GM23248 (cell line): ENCODE measurements around the gene C1QC. TPM values are rescaled to one million over a fixed set of nuclear protein-coding genes. Genes with fewer than 3 reads are reported as not detected.
A peak's percentile ranks its signal among the peaks of the same experiment; 100 is the strongest.

Experiments used
- DNase-seq: peaks from one replicate; pipeline ENCODE4 v3.0.0-alpha.2; 2015
- H2AFZ ChIP-seq: fragments of 200-600 bp; sonication (generic); 2 replicates; pipeline ENCODE4 v1.6.1; 2016; ENCODE audit warnings: antibody characterized with exemption
- H3F3A ChIP-seq: fragments of 200-600 bp; sonication (generic); 2 replicates; pipeline ENCODE4 v1.6.1; 2016; ENCODE audit warnings: mild to moderate bottlenecking, antibody characterized with exemption, mixed run types; ENCODE audit not compliant: insufficient read depth
- H3K27ac ChIP-seq: fragments of 200-600 bp; sonication (generic); 2 replicates; pipeline ENCODE4 v1.5.1; 2016; ENCODE audit warnings: mild to moderate bottlenecking
- H3K27me3 ChIP-seq: fragments of 200-600 bp; sonication (generic); replicated peaks from 2 replicates; pipeline ENCODE4 v1.6.1; 2016; ENCODE audit warnings: mild to moderate bottlenecking; ENCODE audit not compliant: insufficient read depth
- H3K36me3 ChIP-seq: fragments of 200-600 bp; sonication (generic); 2 replicates; pipeline ENCODE4 v1.6.1; 2016; ENCODE audit warnings: low read depth, mild to moderate bottlenecking
- H3K4me1 ChIP-seq: fragments of 200-600 bp; sonication (generic); 2 replicates; pipeline ENCODE4 v1.6.1; 2016; ENCODE audit warnings: mild to moderate bottlenecking; ENCODE audit not compliant: insufficient read depth
- H3K4me2 ChIP-seq: fragments of 200-600 bp; sonication (generic); one replicate; pipeline ENCODE4 v1.6.1; 2016; ENCODE audit warnings: mild to moderate bottlenecking; ENCODE audit not compliant: unreplicated experiment
- H3K4me3 ChIP-seq: fragments of 200-600 bp; sonication (generic); 2 replicates; pipeline ENCODE4 v1.5.1; 2016; ENCODE audit warnings: mild to moderate bottlenecking
- H3K79me2 ChIP-seq: fragments of 200-600 bp; sonication (generic); 2 replicates; pipeline ENCODE4 v1.6.1; 2016; ENCODE audit warnings: mild to moderate bottlenecking; ENCODE audit not compliant: insufficient read depth
- H3K9ac ChIP-seq: fragments of 200-600 bp; sonication (generic); 2 replicates; pipeline ENCODE4 v1.6.1; 2016; ENCODE audit warnings: mild to moderate bottlenecking
- H3K9me2 ChIP-seq: fragments of 200-600 bp; sonication (generic); 2 replicates; pipeline ENCODE4 v1.6.1; 2016; ENCODE audit warnings: mixed run types, mild to moderate bottlenecking, moderate library complexity; ENCODE audit not compliant: insufficient read depth
- H3K9me3 ChIP-seq: fragments of 200-600 bp; sonication (generic); one replicate; pipeline ENCODE4 v1.6.1; 2017; ENCODE audit warnings: low read depth
- H4K20me1 ChIP-seq: fragments of 200-600 bp; sonication (generic); 2 replicates; pipeline ENCODE4 v1.6.0; 2016; ENCODE audit not compliant: insufficient read depth
- EZH2 ChIP-seq: fragments of 200-600 bp; sonication (generic); IDR thresholded peaks from 2 replicates; pipeline ENCODE4 v1.6.1; 2018; ENCODE audit warnings: antibody characterized with exemption, mild to moderate bottlenecking; ENCODE audit not compliant: insufficient read depth, poor library complexity, severe bottlenecking
- EZH2phosphoT487 ChIP-seq: fragments of 200-600 bp; sonication (generic); IDR thresholded peaks from 2 replicates; pipeline ENCODE4 v1.6.1; 2018; ENCODE audit warnings: antibody characterized with exemption, moderate library complexity, mild to moderate bottlenecking, low read depth; ENCODE audit not compliant: insufficient read depth
- WGBS, 2 experiments: methylation state at CpG; one replicate each; pipeline ENCODE4 v1.1.6; 2015 to 2017; ENCODE audit warnings: low lambda C conversion rate in 2 of 2, low coverage in 1 of 2; ENCODE audit errors: missing lambda C conversion rate in 2 of 2; 5-methylcytosine and 5-hydroxymethylcytosine counted together
- in situ Hi-C: fragments of 300-500 bp; cut with MboI; formaldehyde crosslinking; loops from 2 replicates; pipeline ENCODE4 v1.15.0; 2020
- polyA plus RNA-seq: library from polyadenylated mRNA; unstranded; fragments of >200 nt; fragmentation: Nextera tagmentation; extraction: Ambion mirVana; gene quantifications from 2 replicates; pipeline ENCODE4 v1.2.1, GENCODE V29; 2016
- total RNA-seq: library from RNA; depleted of rRNA; stranded (reverse); fragments of >200 nt; shearing (Covaris generic); gene quantifications from 2 replicates; pipeline ENCODE4 v1.2.3, GENCODE V29; 2014

Gene C1QC
- total and polyA plus RNA-seq, 2 experiments from 2014 or later, result not detected

DNA sequence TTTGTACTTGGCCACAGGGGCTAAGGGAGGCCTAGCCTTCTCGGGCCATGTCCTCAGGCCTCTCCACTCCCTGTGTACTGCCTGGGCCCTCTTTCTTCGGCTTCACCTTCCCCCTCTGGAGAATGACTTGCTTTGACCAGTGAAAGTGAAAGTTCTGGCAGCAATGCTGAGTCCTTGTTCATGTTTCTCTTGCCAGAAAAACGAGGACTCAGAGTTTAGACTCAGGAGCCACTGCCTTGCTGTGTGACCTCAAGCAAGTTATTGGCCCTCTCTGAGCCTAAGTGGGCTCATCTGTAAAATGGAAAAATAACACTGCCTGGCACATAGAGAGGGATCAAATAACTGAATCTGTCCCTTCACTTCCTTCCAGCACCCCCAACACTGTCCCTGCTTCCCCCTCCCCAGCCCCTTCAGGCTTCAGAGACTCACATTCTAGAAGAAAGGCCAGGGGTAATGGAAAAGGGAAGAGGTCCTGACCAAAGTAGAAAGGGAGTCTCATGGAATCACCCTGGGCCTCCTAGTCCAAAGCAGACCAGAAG, 5.5 kb upstream of the C1QC start:
- peaks cover 26% of the 10 kb centered on the region for H3K27me3 ChIP-seq
- no peak overlapping the region for H3K9ac ChIP-seq
- no peak for DNase-seq
- H2AFZ ChIP-seq, result no peak overlapping the region
- H3F3A ChIP-seq, result no peaks in the 10 kb centered on the region
- in situ Hi-C loops, result no loop called here
- WGBS, 2 experiments, result 45 to 49% methylated on average over 3 of the region's 3 CpGs
- TF ChIP-seq EZH2 (no peak), EZH2phosphoT487 (no peak)
- no peak overlapping the region for H3K4me2 ChIP-seq
- H4K20me1 ChIP-seq, result no peaks in the 10 kb centered on the region
- H3K9me2 ChIP-seq, result no peaks in the 10 kb centered on the region
- no peaks in the 10 kb centered on the region for H3K36me3 ChIP-seq
- no peaks in the 10 kb centered on the region for H3K9me3 ChIP-seq
- H3K4me3 ChIP-seq, result no peak overlapping the region
- no peaks in the 10 kb centered on the region for H3K79me2 ChIP-seq
- no peak overlapping the region for H3K27ac ChIP-seq
- no peaks in the 10 kb centered on the region for H3K4me1 ChIP-seq

DNA sequence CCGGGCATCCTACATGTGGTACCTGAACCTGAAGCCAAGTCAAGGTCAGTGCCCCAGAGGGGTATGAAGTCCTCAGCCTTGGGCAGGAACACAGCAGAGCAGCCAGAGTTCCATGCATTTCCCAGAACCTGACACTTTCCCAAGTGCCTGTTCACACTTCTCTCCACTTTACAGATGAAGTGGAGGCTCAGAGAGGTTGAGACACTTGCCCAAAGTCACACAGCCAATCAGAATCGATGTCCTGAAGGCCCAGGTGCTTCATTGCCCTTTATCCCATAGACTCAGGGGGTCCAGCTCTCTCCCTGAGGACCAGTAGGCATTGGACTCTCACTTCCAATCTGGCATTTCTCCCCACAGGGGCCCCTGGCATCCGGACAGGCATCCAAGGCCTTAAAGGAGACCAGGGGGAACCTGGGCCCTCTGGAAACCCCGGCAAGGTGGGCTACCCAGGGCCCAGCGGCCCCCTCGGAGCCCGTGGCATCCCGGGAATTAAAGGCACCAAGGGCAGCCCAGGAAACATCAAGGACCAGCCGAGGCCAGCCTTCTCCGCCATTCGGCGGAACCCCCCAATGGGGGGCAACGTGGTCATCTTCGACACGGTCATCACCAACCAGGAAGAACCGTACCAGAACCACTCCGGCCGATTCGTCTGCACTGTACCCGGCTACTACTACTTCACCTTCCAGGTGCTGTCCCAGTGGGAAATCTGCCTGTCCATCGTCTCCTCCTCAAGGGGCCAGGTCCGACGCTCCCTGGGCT, 4.8 kb upstream of the C1QC start:
- no peaks in the 10 kb centered on the region for H3K4me1 ChIP-seq
- H3K4me3 ChIP-seq, result no peak overlapping the region
- H3K9ac ChIP-seq, result no peak overlapping the region
- no peaks in the 10 kb centered on the region for H3K9me3 ChIP-seq
- no peaks in the 10 kb centered on the region for H3K9me2 ChIP-seq
- H3F3A ChIP-seq, result no peaks in the 10 kb centered on the region
- H2AFZ ChIP-seq, result no peak overlapping the region
- TF ChIP-seq EZH2, result no peak
- TF ChIP-seq EZH2phosphoT487, result no peak
- in situ Hi-C loops, result no loop called here
- H3K27me3 ChIP-seq, result peaks cover 22% of the 10 kb centered on the region
- H3K79me2 ChIP-seq, result no peaks in the 10 kb centered on the region
- no peaks in the 10 kb centered on the region for H4K20me1 ChIP-seq
- H3K36me3 ChIP-seq, result no peaks in the 10 kb centered on the region
- H3K27ac ChIP-seq, result no peak overlapping the region
- 78 to 81% methylated on average over 23 of the region's 23 CpGs for WGBS, 2 experiments
- DNase-seq, result no peak
- no peak overlapping the region for H3K4me2 ChIP-seq

DNA sequence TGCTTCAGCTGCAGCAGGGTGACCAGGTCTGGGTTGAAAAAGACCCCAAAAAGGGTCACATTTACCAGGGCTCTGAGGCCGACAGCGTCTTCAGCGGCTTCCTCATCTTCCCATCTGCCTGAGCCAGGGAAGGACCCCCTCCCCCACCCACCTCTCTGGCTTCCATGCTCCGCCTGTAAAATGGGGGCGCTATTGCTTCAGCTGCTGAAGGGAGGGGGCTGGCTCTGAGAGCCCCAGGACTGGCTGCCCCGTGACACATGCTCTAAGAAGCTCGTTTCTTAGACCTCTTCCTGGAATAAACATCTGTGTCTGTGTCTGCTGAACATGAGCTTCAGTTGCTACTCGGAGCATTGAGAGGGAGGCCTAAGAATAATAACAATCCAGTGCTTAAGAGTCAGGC, 4.1 kb upstream of the C1QC start:
- no peaks in the 10 kb centered on the region for H3F3A ChIP-seq
- no peaks in the 10 kb centered on the region for H4K20me1 ChIP-seq
- H3K4me2 ChIP-seq, result no peak overlapping the region
- DNase-seq, result peak; percentile 57
- H3K79me2 ChIP-seq, result no peaks in the 10 kb centered on the region
- peaks cover 18% of the 10 kb centered on the region for H3K27me3 ChIP-seq
- H2AFZ ChIP-seq, result no peak overlapping the region
- 48 to 54% methylated on average over 8 of the region's 8 CpGs for WGBS, 2 experiments
- H3K4me3 ChIP-seq, result no peak overlapping the region
- no peaks in the 10 kb centered on the region for H3K9me2 ChIP-seq
- H3K9ac ChIP-seq, result no peak overlapping the region
- no peaks in the 10 kb centered on the region for H3K9me3 ChIP-seq
- H3K4me1 ChIP-seq, result no peaks in the 10 kb centered on the region
- TF ChIP-seq EZH2phosphoT487, result no peak
- no peak for TF ChIP-seq EZH2
- in situ Hi-C loops, result no loop called here
- H3K27ac ChIP-seq, result no peak overlapping the region
- H3K36me3 ChIP-seq, result no peaks in the 10 kb centered on the region

DNA sequence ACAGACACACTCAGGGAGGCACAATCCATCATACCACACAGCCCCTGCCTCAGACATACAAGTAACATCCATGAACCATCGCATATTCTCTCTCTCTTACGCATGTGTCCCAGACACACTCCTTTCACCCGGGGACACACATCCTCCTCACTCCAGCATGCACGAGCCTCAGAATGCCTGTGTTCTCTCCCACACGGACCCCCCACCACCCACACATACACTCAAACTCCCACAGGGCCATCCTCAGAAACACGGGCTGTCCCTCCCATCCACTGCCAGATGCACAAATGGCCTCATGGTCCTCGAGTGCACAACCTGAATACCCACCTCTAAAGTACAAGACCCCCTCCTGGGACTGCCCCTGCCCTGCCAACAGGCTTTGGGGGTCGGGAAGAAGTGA, 2.2 kb upstream of the C1QC start:
- Histone ChIP-seq H3K27ac (no peak overlapping the region), H3K9ac (no peak overlapping the region), H3K9me2 (no peaks in the 10 kb centered on the region), H3K4me2 (no peak overlapping the region), H3F3A (0 out of 2 replicates have a peak, but pooled peaks cover 3% of the 10 kb centered on the region), H3K9me3 (no peaks in the 10 kb centered on the region), H3K79me2 (no peaks in the 10 kb centered on the region), H3K4me1 (no peaks in the 10 kb centered on the region), H3K27me3 (peaks cover 11% of the 10 kb centered on the region), H2AFZ (no peak overlapping the region), H3K4me3 (no peak overlapping the region), H3K36me3 (no peaks in the 10 kb centered on the region), H4K20me1 (no peaks in the 10 kb centered on the region)
- DNase-seq, result no peak
- TF ChIP-seq EZH2 (no peak), EZH2phosphoT487 (no peak)
- WGBS, 2 experiments, result 47 to 49% methylated on average over 8 of the region's 8 CpGs
- in situ Hi-C loops, result no loop called here
